ENCODE results near the gene EIF4H. TPM values are rescaled to one million over a fixed set of nuclear protein-coding genes. Genes with fewer than 3 reads are reported as not detected.
A peak's percentile ranks its signal among the peaks of the same experiment; 100 is the strongest.

Gene EIF4H
- total RNA-seq, 1 experiment from 2014 or later, result 384 TPM

GRCh38 chr7:74197449-74198124 is 23.4 kb downstream of the EIF4H start:
- H3K9me3 ChIP-seq (ENCODE audit: control insufficient read depth in 1 of 2, insufficient read depth in 1 of 2, low read depth in 1 of 2, low read length in 2 of 2), result no peaks in the 10 kb centered on the region
- peak overlapping the region; percentile 2; the same call in 1 of the 2 replicates for H3K4me2 ChIP-seq (ENCODE audit: low read length)
- H2AFZ ChIP-seq (ENCODE audit: low read depth, low read length, poor library complexity, severe bottlenecking), result no peak overlapping the region
- CTCF ChIA-PET, result interaction anchor here (1.4 to 2.5 kb wide), 3 partner anchors 9 to 203 kb away, joined by 3 to 10 read pairs (median 7); no protein-coding TSS in a partner anchor
- RAD21 ChIA-PET (ENCODE audit: low non-redundant PET in 1 of 2, low total read pairs in 2 of 2, uncharacterized antibody in 2 of 2, unreplicated experiment in 2 of 2), result interaction anchor here in 1 of 2 experiments (0.7 kb wide), 1 partner anchor 262 kb away, joined by 3 read pairs; no protein-coding TSS in a partner anchor
- H3K4me3 ChIP-seq (replicated peaks in 1 of 2; ENCODE audit: low read depth in 1 of 2, low read length in 2 of 2), result no peak overlapping the region
- peaks cover 20 to 24% of the 10 kb centered on the region in 2 experiments for H3K36me3 ChIP-seq (ENCODE audit: control insufficient read depth in 1 of 2, insufficient read depth in 2 of 2, low read length in 2 of 2)
- POLR2A ChIA-PET, result interaction anchor here (0.7 kb wide), 2 partner anchors 18 to 120 kb away, joined by 3 read pairs; no protein-coding TSS in a partner anchor
- intact Hi-C loops (cut with micrococcal nuclease), result loop anchor here (2.0 kb wide), 1 partner anchor 129 kb away; no protein-coding TSS in a partner anchor
- no TSS peak for BruUV-seq (replicated peaks)
- no peak for ATAC-seq
- H3K79me2 ChIP-seq (ENCODE audit: insufficient read depth, low read length), result peaks cover 25% of the 10 kb centered on the region
- H3K9me2 ChIP-seq (ENCODE audit: insufficient read depth), result no peaks in the 10 kb centered on the region
- H3K27me3 ChIP-seq (ENCODE audit: insufficient read depth, low read length), result no peaks in the 10 kb centered on the region
- H3K27ac ChIP-seq (ENCODE audit: low read depth, low read length), result peak overlapping the region; percentile 48
- no peak overlapping the region for H3K9ac ChIP-seq (ENCODE audit: low read length)
- H3K4me1 ChIP-seq (ENCODE audit: control insufficient read depth in 1 of 2, insufficient read depth in 2 of 2, low read length in 2 of 2), result peaks cover 34 to 45% of the 10 kb centered on the region in 2 experiments
- DNase-seq (ENCODE audit: low read depth, low spot score), result no peak
- 0 out of 2 replicates have a peak, but pooled peaks have one; percentile 14 for TF ChIP-seq POLR2AphosphoS5 (IDR thresholded peaks at IDR 0.05; ENCODE audit: low read depth, low read length)
- no peak for TF ChIP-seq JUND (IDR thresholded peaks at IDR 0.05)
- no peak for TF ChIP-seq FOSL1 (IDR thresholded peaks at IDR 0.05; ENCODE audit: low read depth)
- H4K20me1 ChIP-seq (ENCODE audit: insufficient read depth), result no peaks in the 10 kb centered on the region

GRCh38 chr7:74199551-74200355 is 25.6 kb downstream of the EIF4H start:
- H3K27ac ChIP-seq (ENCODE audit: low read depth, low read length), result peak overlapping the region; percentile 95
- POLR2A ChIA-PET, result interaction anchor here (1.0 to 2.0 kb wide), 2 partner anchors 10 to 20 kb away, joined by 4 to 6 read pairs; partner anchors contain the start of gene LAT2
- peak overlapping the region; percentile 75 for H3K4me2 ChIP-seq (ENCODE audit: low read length)
- H3K4me3 ChIP-seq (replicated peaks in 1 of 2; ENCODE audit: low read depth in 1 of 2, low read length in 2 of 2), result peak overlapping the region in 1 of 2 experiments; percentile 38; a peak in 2 of 4 replicates
- no peaks in the 10 kb centered on the region for H4K20me1 ChIP-seq (ENCODE audit: insufficient read depth)
- no peak for TF ChIP-seq POLR2A (IDR thresholded peaks at IDR 0.05; ENCODE audit: borderline replicate concordance, extremely low read depth, insufficient read depth, insufficient read length)
- TF ChIP-seq MAX (IDR thresholded peaks at IDR 0.05), result 0 out of 2 replicates have a peak, but pooled peaks have one; percentile 21
- TF ChIP-seq SP1 (IDR thresholded peaks at IDR 0.05; ENCODE audit: low read depth), result peak; percentile 65; the same call in 1 of the 2 replicates
- TF ChIP-seq JUND (IDR thresholded peaks at IDR 0.05), result peak; percentile 77
- TF ChIP-seq CBX3 (IDR thresholded peaks at IDR 0.05; ENCODE audit: low read depth), result peak; percentile 60; the same call in 1 of the 2 replicates
- TF ChIP-seq ZBTB33 (IDR thresholded peaks at IDR 0.05; ENCODE audit: extremely low read depth, insufficient replicate concordance, low read length), result no peak
- no peak; the same call in 1 of the 2 replicates for TF ChIP-seq POLR2AphosphoS5 (IDR thresholded peaks at IDR 0.05; ENCODE audit: low read depth, low read length)
- TF ChIP-seq EGR1 (IDR thresholded peaks at IDR 0.05; ENCODE audit: low read depth), result no peak; the same call in 1 of the 2 replicates
- no peak for TF ChIP-seq SIN3A (IDR thresholded peaks at IDR 0.05; ENCODE audit: low read depth)
- peak; percentile 78 for TF ChIP-seq FOSL1 (IDR thresholded peaks at IDR 0.05; ENCODE audit: low read depth)
- H3K36me3 ChIP-seq (ENCODE audit: control insufficient read depth in 1 of 2, insufficient read depth in 2 of 2, low read length in 2 of 2), result peaks cover 3 to 7% of the 10 kb centered on the region in 2 experiments
- intact Hi-C loops (cut with micrococcal nuclease), result loop anchor here (2.0 to 5.0 kb wide), 2 partner anchors 131 to 147 kb away; no protein-coding TSS in a partner anchor
- peak overlapping the region; percentile 66 for H3K9ac ChIP-seq (ENCODE audit: low read length)
- no peaks in the 10 kb centered on the region for H3K27me3 ChIP-seq (ENCODE audit: insufficient read depth, low read length)
- ATAC-seq, result peak; percentile 80
- RAD21 ChIA-PET (ENCODE audit: low non-redundant PET in 1 of 2, low total read pairs in 2 of 2, uncharacterized antibody in 2 of 2, unreplicated experiment in 2 of 2), result interaction anchor here in 1 of 2 experiments (2.0 kb wide), 1 partner anchor 173 kb away, joined by 5 read pairs; no protein-coding TSS in a partner anchor
- H3K9me2 ChIP-seq (ENCODE audit: insufficient read depth), result no peaks in the 10 kb centered on the region
- peaks cover 43 to 53% of the 10 kb centered on the region in 2 experiments for H3K4me1 ChIP-seq (ENCODE audit: control insufficient read depth in 1 of 2, insufficient read depth in 2 of 2, low read length in 2 of 2)
- no peak overlapping the region for H2AFZ ChIP-seq (ENCODE audit: low read depth, low read length, poor library complexity, severe bottlenecking)
- CTCF ChIA-PET, result interaction anchor here (0.6 to 2.6 kb wide), 7 partner anchors 7 to 201 kb away, joined by 3 to 19 read pairs (median 5); partner anchors contain the start of gene LAT2
- H3K79me2 ChIP-seq (ENCODE audit: insufficient read depth, low read length), result peaks cover 4% of the 10 kb centered on the region
- H3K9me3 ChIP-seq (ENCODE audit: control insufficient read depth in 1 of 2, insufficient read depth in 1 of 2, low read depth in 1 of 2, low read length in 2 of 2), result no peaks in the 10 kb centered on the region
- DNase-seq (ENCODE audit: low read depth, low spot score), result peak; percentile 78
- BruUV-seq (replicated peaks), result no TSS peak

Data from HCT116 (cell line).